Activated T-helper 2 cell treated with anti-CD3 and anti-CD28 coated beads, Interferon-gamma antibody, Interleukin-2, Interleukin-4, amounts not matched to agents 10 μg/mL and 5 μg/mL and 100 μg/mL, durations not matched to agents 14 hours and 24 hours and 36 hours (primary cell): ENCODE results near the gene SNX24. TPM values are rescaled to one million over a fixed set of nuclear protein-coding genes. Genes with fewer than 3 reads are reported as not detected.
"Not testable (repeated sequence)": the region's sequence is repeated elsewhere in the genome, so short reads cannot be mapped to it uniquely, and the experiment has no call there.

Source experiments
- DNase-seq: peaks from one replicate; pipeline ENCODE4 v3.0.0; 2021; ENCODE audit warnings: low spot score
- H3K27ac Mint-ChIP-seq: one replicate; pipeline ENCODE4 v1.8.0; 2021; ENCODE audit warnings: mixed read lengths
- H3K27me3 Mint-ChIP-seq: one replicate; pipeline ENCODE4 v1.8.0; 2021; ENCODE audit warnings: low read depth, mixed read lengths
- H3K36me3 Mint-ChIP-seq: one replicate; pipeline ENCODE4 v1.8.0; 2021; ENCODE audit warnings: low read depth, mixed read lengths
- H3K4me1 Mint-ChIP-seq: one replicate; pipeline ENCODE4 v1.8.0; 2021; ENCODE audit warnings: low read depth, mixed read lengths
- H3K4me3 Mint-ChIP-seq: one replicate; pipeline ENCODE4 v1.8.0; 2021; ENCODE audit warnings: low read depth, mild to moderate bottlenecking, moderate library complexity, mixed read lengths
- H3K9me3 Mint-ChIP-seq: one replicate; pipeline ENCODE4 v1.8.0; 2021; ENCODE audit warnings: mixed read lengths
- intact Hi-C: fragments of 100-400 bp; cut with micrococcal nuclease; formaldehyde crosslinking; loops from one replicate; pipeline ENCODE4 v1.15.1; 2023
- total RNA-seq: library from RNA; stranded (reverse); gene quantifications from 2 replicates; pipeline ENCODE4 v1.2.3, GENCODE V29; 2022

SNX24 gene
- total RNA-seq, 1 donor from 2014 or later: 1.7 TPM

DNA sequence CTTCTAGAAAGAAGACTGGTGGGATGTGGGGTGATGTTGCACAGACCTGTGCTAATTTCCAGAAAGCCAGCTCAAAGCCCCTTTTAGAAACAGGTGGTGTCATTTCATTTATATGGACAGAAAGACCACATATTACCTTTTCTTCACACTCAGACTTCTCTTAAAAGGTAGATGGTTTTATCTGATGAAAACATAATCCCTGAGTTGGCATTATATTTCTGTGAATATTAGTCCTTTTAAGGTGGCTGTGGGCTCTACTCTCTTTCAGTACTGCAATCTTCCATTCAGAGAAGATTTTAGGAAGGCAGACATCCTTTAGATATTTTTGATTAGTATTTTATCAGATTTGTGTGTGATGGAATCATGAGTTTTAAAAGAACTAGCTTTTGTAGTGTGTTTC lies 117.9 kb downstream of the SNX24 start:
- H3K36me3 Mint-ChIP-seq: no peaks in the 10 kb centered on the region
- intact Hi-C loops: no loop called here
- H3K4me3 Mint-ChIP-seq: no peak overlapping the region
- no peaks in the 10 kb centered on the region for H3K9me3 Mint-ChIP-seq
- no peaks in the 10 kb centered on the region for H3K4me1 Mint-ChIP-seq
- DNase-seq: no peak
- peaks cover 5% of the 10 kb centered on the region for H3K27me3 Mint-ChIP-seq
- no peak overlapping the region for H3K27ac Mint-ChIP-seq

- intact Hi-C loops: no loop called here
- DNase-seq: no peak
- Mint-ChIP-seq H3K27ac (no peak overlapping the region), H3K9me3 (no peaks in the 10 kb centered on the region), H3K36me3 (no peaks in the 10 kb centered on the region), H3K4me3 (no peak overlapping the region), H3K4me1 (no peaks in the 10 kb centered on the region), H3K27me3 (peaks cover 3% of the 10 kb centered on the region)
Observed at GRCh38 chr5:122965111-122965510, 119.7 kb downstream of the SNX24 start.

DNA sequence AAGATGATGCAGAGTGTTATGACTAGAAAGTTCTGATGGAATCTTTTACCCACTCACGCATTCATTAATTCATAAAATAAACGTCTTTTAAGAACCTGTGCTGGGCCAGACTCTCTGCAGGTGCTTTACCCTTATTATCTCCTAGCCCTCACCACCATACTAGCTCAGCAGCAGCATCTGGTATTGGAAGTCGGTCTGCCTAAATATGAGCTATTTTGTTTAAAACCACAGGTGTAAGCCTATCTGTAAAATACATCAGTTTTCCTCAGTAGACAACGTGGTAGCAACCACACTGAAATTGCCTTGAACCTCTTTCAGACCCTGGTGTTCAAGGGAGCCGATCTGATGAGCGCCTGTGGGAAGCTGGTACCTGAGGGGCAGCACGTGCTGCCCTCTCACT lies 121.7 kb downstream of the SNX24 start:
- H3K4me3 Mint-ChIP-seq: no peak overlapping the region
- H3K27me3 Mint-ChIP-seq: no peaks in the 10 kb centered on the region
- no peaks in the 10 kb centered on the region for H3K36me3 Mint-ChIP-seq
- intact Hi-C loops: no loop called here
- no peak for DNase-seq
- no peaks in the 10 kb centered on the region for H3K9me3 Mint-ChIP-seq
- no peaks in the 10 kb centered on the region for H3K4me1 Mint-ChIP-seq
- no peak overlapping the region for H3K27ac Mint-ChIP-seq

DNA sequence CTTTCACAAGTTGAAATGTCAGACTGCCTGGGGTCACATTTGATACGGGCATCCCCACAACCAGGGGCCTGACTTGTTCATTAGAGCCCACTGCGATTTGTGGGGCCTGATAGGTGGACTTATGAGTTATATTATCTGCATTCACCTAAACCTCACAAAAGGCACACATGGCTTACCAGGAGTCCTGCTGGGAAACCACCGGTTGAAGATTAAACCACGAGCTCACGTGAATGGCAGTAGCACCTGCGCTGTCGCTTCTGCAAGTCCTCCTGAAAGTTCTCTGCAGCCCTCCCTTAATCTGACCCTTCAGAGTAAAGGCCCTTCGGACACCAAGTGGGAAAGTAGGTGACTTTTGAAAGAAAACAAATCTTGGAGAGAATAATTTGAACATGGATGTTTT lies 122.2 kb downstream of the SNX24 start:
- no peak for DNase-seq
- intact Hi-C loops: no loop called here
- H3K27ac Mint-ChIP-seq: no peak overlapping the region
- no peaks in the 10 kb centered on the region for H3K4me1 Mint-ChIP-seq
- H3K9me3 Mint-ChIP-seq: no peaks in the 10 kb centered on the region
- H3K36me3 Mint-ChIP-seq: no peaks in the 10 kb centered on the region
- no peak overlapping the region for H3K4me3 Mint-ChIP-seq
- H3K27me3 Mint-ChIP-seq: no peaks in the 10 kb centered on the region

DNA sequence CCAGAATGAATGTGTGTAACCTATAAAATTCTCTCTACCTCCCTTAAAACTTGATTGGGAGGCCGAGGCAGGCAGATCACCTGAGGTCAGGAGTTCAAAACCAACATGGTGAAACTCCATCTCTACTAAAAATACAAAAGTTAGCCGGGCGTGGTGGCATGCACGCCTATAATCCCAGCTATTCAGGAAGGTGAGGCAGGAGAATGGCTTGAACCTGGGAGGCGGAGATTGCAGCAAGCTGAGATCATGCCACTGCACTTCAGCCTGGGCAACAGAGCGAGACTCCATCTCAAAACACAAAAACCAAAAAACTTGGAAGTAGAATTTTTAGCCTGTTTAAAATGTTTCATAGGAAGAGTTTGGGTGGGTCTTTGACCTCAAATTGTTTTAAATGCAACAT lies 122.6 kb downstream of the SNX24 start:
- DNase-seq, H3K36me3 Mint-ChIP-seq, H3K27ac Mint-ChIP-seq, H3K4me1 Mint-ChIP-seq, H3K4me3 Mint-ChIP-seq, H3K27me3 Mint-ChIP-seq, intact Hi-C loops, H3K9me3 Mint-ChIP-seq: not testable (repeated sequence)

DNA sequence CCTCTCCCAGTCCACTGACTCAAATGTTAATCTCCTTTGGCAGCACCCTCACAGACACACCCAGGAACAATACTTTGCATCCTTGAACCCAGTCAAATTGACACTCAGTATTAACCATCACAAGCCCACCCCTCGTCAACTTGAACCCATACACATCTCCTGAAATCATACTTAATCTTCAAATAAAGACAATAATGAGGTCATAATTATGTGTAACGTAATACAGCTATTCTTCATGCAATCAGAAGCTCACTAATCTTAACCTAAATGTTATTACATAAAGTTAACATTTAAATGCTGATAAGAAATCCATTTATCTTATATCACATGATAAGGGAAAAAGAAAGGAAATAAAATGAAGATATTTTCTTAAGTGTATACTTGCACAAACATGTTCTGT lies 125.9 kb downstream of the SNX24 start:
- Mint-ChIP-seq H3K4me3 (no peak overlapping the region), H3K27ac (no peak overlapping the region), H3K27me3 (peaks cover under 1% of the 10 kb centered on the region), H3K4me1 (no peaks in the 10 kb centered on the region), H3K36me3 (no peaks in the 10 kb centered on the region), H3K9me3 (no peaks in the 10 kb centered on the region)
- intact Hi-C loops: no loop called here
- DNase-seq: no peak

- intact Hi-C loops: no loop called here
- no peaks in the 10 kb centered on the region for H3K9me3 Mint-ChIP-seq
- H3K27me3 Mint-ChIP-seq: peaks cover 2% of the 10 kb centered on the region
- H3K36me3 Mint-ChIP-seq: no peaks in the 10 kb centered on the region
- no peaks in the 10 kb centered on the region for H3K4me1 Mint-ChIP-seq
- no peak overlapping the region for H3K4me3 Mint-ChIP-seq
- H3K27ac Mint-ChIP-seq: no peak overlapping the region
- DNase-seq: no peak
Observed at GRCh38 chr5:122972877-122973276, 127.5 kb downstream of the SNX24 start.

DNA sequence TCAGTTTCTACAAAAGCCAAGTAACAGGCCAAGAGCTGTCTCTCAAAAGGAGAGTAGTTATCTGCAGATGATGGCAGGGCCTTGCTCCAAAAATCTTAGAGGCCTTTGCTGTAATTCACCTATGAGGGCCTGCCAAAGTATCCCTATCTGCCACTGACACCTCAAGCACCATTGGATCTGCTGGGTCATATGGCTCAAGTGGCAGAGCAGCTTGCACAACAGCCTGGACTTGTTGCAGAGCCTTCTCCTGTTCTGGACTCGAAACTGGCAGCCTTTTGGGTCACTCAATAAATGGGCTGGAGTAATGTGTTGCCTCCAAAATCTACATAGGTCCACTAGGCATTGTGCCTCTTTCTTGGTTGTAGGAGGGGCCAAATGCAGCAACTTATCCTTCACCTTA lies 128.3 kb downstream of the SNX24 start:
- H3K27me3 Mint-ChIP-seq, DNase-seq, H3K27ac Mint-ChIP-seq, H3K4me1 Mint-ChIP-seq, H3K9me3 Mint-ChIP-seq, intact Hi-C loops, H3K36me3 Mint-ChIP-seq, H3K4me3 Mint-ChIP-seq: not testable (repeated sequence)

DNA sequence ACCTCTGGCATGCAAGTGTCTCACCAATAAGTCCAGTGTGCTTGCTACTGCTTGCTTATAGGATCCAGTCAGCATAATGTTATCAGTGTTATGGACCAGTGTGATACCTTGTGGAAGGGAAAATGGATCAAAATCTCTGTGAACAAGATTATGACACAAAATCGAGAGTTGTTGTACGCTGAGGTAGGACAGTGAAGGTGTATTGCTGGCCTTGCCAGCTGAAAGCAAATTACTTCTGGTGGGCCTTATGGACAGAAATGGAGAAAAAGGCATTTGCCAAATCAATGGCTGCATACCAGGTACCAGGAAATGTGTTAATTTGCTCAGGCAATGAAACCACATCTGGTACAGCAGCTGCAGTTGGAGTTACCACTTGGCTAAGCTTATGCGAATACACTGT lies 128.8 kb downstream of the SNX24 start:
- H3K4me1 Mint-ChIP-seq, H3K4me3 Mint-ChIP-seq, intact Hi-C loops, DNase-seq, H3K36me3 Mint-ChIP-seq, H3K27ac Mint-ChIP-seq, H3K9me3 Mint-ChIP-seq, H3K27me3 Mint-ChIP-seq: not testable (repeated sequence)

DNA sequence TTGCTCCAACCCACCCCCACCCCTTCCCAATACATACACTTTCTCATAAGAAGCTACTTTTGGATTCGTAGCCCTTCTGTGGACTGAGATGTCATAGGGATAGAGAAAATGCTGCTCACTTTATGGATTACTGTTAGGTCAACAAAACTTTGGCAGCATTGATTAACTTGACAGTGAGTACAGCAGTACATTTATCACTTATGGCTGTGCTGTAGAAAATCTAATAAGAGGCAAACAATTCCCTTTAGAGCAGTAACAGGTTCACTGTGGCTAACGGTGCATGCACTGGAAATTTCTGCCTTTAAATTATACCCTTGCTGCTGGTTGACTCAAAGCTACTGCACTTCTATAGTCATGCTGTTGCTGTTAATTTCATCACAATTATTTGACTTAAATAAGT lies 131.9 kb downstream of the SNX24 start:
- DNase-seq: no peak
- no peak overlapping the region for H3K27ac Mint-ChIP-seq
- H3K36me3 Mint-ChIP-seq: no peaks in the 10 kb centered on the region
- no peak overlapping the region for H3K4me3 Mint-ChIP-seq
- intact Hi-C loops: no loop called here
- no peaks in the 10 kb centered on the region for H3K9me3 Mint-ChIP-seq
- no peaks in the 10 kb centered on the region for H3K4me1 Mint-ChIP-seq
- peaks cover 9% of the 10 kb centered on the region for H3K27me3 Mint-ChIP-seq

GRCh38 chr5:122978068-122978467 lies 132.7 kb downstream of the SNX24 start:
- intact Hi-C loops: no loop called here
- no peak for DNase-seq
- H3K9me3 Mint-ChIP-seq: no peaks in the 10 kb centered on the region
- peaks cover 9% of the 10 kb centered on the region for H3K27me3 Mint-ChIP-seq
- H3K4me3 Mint-ChIP-seq: no peak overlapping the region
- no peaks in the 10 kb centered on the region for H3K36me3 Mint-ChIP-seq
- no peaks in the 10 kb centered on the region for H3K4me1 Mint-ChIP-seq
- no peak overlapping the region for H3K27ac Mint-ChIP-seq

DNA sequence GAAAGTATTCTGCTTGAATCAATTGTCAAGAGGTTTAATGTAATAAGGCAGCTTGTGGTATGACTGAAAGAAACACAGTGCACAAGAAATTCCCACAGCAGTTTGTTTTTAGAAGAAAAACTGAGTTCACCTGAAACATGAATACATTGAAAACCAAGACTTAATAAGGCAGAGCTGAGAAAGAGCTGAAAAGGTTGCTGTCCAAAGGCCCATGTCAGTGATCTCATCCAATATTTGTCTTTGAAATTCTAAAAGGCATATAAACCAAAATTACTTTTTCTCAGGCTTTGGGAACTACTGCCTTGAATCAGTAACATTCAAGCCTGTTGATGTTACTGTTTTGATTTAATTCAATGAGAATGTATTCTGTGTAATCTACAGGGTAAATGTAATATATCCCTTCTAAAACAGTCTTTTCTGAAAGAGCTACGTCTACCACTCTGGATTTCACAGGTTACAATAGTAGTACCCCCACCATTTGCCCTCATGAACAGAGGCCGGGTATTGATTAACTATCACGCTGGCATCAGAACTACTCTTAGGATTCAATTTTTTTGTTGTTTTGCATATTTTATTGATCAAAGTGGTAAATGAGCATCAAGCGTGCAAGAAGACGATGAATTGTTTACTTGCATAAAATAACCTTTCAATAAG lies 133.4 kb downstream of the SNX24 start:
- H3K36me3 Mint-ChIP-seq: no peaks in the 10 kb centered on the region
- DNase-seq: no peak
- peaks cover 9% of the 10 kb centered on the region for H3K27me3 Mint-ChIP-seq
- H3K9me3 Mint-ChIP-seq: no peaks in the 10 kb centered on the region
- intact Hi-C loops: no loop called here
- H3K27ac Mint-ChIP-seq: no peak overlapping the region
- no peaks in the 10 kb centered on the region for H3K4me1 Mint-ChIP-seq
- H3K4me3 Mint-ChIP-seq: no peak overlapping the region

DNA sequence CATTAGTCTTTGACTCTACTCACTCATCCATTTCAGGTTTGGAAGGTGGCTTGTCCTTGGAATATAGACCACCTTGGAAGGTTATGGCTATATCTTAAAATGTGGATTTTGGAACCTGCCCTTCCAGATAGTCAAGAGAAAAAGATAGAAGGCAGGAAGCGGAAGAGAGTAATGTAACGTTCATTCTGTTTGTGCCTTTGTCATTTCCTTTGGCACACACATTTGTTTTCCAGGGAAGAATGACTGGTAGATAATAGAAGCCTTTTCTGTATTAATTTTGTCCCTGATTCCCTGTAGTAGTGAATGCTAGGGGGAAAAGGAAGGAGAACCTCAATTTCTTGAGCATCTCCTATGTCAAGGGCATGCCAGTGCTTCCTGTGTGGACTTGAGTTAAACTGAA lies 136.4 kb downstream of the SNX24 start:
- no peak for DNase-seq
- H3K36me3 Mint-ChIP-seq: no peaks in the 10 kb centered on the region
- H3K27ac Mint-ChIP-seq: no peak overlapping the region
- H3K27me3 Mint-ChIP-seq: peaks cover 12% of the 10 kb centered on the region
- H3K4me1 Mint-ChIP-seq: no peaks in the 10 kb centered on the region
- H3K4me3 Mint-ChIP-seq: no peak overlapping the region
- no peaks in the 10 kb centered on the region for H3K9me3 Mint-ChIP-seq
- intact Hi-C loops: no loop called here

DNA sequence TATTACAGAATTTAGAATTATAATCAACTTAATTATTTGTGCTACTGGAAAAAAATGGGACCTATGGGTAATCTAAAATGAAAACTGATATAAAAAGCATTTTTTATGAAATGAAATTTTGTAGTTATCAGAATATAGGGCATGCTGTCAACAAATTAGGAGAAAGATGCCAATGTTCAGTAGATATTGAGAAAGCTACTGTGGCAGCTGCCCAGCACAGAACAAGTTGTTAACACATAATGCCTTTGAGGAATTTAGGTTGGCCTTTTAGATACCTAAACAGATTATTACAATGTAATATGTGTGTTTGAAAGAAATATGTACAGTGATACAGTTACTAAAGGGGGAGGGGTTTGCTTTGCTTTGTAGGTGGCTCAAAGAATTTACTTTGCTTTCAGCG lies 137.0 kb downstream of the SNX24 start:
- Mint-ChIP-seq H3K4me3 (no peak overlapping the region), H3K27ac (no peak overlapping the region), H3K36me3 (no peaks in the 10 kb centered on the region), H3K27me3 (peaks cover 12% of the 10 kb centered on the region), H3K9me3 (no peaks in the 10 kb centered on the region), H3K4me1 (no peaks in the 10 kb centered on the region)
- DNase-seq: no peak
- intact Hi-C loops: no loop called here
